Stimulated activated naive CD4-positive, alpha-beta T cell treated with Interleukin-2 at 50 U/mL for 16 hours (primary cell): Measurements from ENCODE around the gene PACSIN2.
"Not testable (repeated sequence)": the region's sequence is repeated elsewhere in the genome, so short reads cannot be mapped to it uniquely, and the experiment has no call there.

Experiments used
- DNase-seq: peaks from one replicate; lab custom pipeline; 2025; lab: John Stamatoyannopoulos, UW

The PACSIN2 gene

GRCh38 chr22:43011079-43011478, 3.9 kb downstream of the PACSIN2 start:
- DNase-seq, result no peak

GRCh38 chr22:43009444-43009843, 5.5 kb downstream of the PACSIN2 start:
- DNase-seq, result no peak

GRCh38 chr22:43008921-43009320, 6.0 kb downstream of the PACSIN2 start:
- DNase-seq, result no peak

DNA sequence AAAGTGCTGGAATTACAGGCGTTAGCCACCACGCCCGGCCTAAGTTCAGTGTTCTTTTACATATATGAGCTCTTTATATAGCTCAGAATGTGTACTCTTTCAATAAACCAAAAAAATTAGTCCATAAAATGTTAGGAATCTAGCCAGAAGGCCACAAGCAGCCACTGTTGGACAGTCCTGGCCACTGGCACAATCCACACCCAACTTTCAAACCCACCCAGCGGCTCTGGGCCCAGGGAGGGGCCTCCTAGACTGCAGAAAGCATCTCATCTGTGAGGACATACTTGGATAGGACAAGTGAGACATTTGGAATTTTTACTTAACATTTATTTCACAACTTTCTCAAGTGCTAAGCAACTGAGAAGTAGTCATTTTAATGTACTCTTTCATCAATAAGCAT, 6.4 kb downstream of the PACSIN2 start:
- DNase-seq, result no peak

- DNase-seq, result no peak
Observed at GRCh38 chr22:43007519-43008102, 7.3 kb downstream of the PACSIN2 start.

GRCh38 chr22:43006753-43007152, 8.2 kb downstream of the PACSIN2 start:
- DNase-seq, result no peak

DNA sequence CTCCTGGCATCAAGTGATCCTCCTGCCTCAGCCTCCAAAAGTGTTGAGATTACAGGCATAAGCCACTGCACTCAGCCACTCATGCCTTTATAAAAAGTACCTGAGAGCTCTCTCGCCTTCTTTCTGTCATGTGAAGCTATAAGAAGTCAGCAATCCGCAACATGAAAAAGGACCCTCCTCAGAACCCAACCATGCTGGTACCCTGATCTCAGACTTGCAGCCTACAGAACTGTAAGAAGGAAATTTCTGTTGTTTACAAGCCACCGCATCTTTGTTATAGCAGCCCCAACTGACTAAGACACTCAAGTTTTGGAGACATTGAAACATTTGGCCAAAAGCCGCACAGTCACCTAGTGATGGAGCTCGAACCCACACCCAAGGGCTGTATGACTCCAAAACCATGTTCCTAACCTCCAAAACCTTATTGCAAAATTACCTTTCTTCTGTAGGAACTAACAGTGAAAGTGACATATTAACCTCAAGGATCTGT, 8.9 kb downstream of the PACSIN2 start:
- no peak for DNase-seq

- DNase-seq, result no peak
Observed at GRCh38 chr22:43005106-43005505, 9.8 kb downstream of the PACSIN2 start.

GRCh38 chr22:43004362-43005035, 10.4 kb downstream of the PACSIN2 start:
- DNase-seq, result no peak

DNA sequence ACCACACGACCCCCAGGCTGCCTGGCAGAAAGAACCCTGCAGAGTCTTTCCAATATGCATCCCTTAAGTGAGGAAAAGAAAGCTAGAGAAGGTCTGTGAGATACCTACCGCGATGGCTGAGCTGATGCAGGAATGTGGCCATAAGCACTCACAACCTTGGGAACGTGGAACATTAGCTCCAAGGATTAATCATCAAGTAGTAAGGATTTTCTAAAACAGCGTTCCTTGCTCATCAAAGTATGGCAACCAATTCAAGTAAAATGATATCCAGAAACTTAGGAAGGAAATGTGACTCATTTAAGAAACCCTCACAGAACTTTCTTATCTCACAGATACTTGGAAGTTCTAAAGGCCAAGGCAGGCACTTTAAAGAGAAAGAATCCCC, 12.8 kb downstream of the PACSIN2 start:
- DNase-seq, result no peak

DNA sequence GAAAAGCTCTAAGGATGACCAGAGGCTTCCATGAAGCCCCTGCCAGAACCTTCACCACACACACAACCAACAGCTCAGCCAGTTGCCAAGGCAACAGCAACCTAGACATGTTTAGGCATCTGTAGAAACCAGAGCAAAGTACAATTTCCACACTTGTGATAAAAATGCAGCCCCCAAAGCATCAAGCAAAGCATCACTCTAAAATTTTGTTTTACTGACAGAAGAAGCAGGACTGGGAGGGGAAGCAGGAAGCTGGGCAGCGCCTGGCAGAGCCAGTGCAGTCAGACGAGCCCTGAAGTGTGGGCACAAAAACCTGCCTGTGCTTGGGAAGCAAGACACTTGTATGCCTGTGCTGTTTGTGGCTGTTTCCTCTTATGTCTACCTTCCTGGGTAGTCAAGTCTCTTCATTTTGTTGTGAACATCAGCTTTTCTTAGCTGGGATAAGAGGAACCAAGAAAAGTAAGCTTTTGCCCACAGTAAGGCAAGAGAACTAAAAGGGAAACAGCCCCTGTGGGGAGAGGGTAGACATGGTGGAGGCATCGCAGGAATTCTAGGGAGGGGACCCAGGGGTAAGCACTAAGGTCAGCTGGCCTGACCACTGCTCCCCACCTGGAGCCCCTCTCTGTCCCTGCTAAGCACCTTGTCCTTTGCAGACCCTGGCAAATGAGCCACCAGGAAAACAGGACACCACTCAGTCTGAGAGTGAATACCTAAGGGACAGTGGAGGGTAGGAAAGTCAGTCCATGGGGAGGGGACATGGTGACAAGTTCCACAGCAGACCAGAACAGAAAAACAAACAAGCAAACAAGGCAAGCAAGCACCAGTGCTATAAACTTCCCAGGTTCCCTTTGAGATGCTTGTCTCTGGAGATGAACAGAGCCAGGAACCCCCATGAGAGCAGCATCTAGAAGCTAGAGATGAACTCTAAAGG, 13.4 kb downstream of the PACSIN2 start:
- DNase-seq, result no peak

GRCh38 chr22:43000441-43001175, 14.3 kb downstream of the PACSIN2 start:
- DNase-seq, result peak; percentile 50

DNA sequence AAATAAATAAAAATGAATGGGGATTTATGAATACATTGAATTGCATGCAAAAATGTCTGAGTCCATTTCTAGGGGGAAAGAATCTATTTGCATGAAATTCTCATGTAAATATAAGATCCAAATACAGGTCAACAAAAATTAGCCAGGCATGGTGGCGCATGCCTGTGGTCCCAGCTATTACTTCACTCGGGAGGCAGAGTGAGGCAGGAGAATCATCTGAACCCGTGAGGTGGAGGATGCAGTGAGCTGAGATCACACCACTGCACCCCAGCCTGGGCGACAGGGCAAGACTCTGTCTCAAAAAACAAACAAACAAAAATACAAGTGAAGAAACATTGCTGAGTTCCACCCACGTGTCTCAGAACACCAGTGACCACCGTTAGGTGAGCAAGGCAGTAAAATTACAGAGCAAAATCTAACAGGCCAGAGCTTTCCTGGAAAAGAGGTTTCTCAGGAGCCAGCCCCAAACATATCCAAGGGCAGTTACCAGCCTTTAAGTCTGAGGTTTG, 17.3 kb downstream of the PACSIN2 start:
- no peak for DNase-seq

DNA sequence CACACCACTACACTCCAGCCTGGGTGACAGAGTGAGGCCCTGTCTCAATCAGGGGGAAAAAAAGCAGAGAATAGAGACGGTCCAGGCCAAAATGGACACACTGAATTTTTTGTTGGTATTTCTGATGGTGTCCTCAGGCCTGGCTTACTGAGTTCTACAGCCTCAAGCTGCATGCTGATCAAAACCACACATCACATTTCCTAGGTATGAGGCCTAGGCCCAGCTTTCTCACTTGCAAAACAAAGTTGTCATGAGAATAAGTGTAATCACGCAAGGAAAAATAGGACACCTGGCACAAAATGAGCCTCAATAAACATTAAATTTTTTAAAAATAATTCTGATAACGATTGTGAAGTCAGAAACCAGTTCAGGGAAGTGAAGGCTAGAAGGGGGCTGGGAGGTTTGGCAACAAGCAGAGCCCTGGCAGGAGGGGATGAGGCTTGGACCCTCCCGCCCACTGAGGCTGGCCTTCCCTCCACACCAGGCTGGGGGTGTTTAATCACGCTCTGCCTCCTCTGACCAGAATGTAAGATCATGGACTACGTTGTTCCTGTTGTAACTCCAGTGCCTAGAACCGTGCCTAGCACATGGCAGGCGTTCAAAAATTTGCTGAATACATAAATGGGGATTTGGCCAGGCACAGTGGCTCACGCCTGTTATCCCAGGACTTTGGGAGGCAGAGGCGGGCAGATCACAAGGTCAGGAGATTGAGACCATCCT, 18.1 kb downstream of the PACSIN2 start:
- DNase-seq, result no peak

DNA sequence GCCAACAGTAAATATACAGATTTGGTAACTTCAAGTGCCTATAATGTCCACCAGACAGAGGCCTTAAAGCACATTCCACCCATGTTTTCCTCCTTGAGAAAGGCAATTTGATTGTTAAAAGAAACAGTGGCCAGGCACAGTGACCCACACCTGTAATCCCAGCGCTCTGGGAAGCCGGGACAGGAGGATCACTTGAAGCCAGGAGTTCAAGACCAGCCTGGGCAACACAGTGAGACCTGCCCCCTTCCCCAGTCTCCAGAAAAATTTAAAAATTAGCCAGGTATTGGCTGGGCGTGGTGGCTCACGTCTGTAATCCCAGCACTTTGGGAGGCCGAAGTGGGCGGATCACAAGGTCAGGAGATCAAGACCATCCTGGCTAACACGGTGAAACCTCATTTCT, 19.3 kb downstream of the PACSIN2 start:
- DNase-seq, result not testable (repeated sequence)

GRCh38 chr22:42994917-42995562, 19.9 kb downstream of the PACSIN2 start:
- no peak for DNase-seq

DNA sequence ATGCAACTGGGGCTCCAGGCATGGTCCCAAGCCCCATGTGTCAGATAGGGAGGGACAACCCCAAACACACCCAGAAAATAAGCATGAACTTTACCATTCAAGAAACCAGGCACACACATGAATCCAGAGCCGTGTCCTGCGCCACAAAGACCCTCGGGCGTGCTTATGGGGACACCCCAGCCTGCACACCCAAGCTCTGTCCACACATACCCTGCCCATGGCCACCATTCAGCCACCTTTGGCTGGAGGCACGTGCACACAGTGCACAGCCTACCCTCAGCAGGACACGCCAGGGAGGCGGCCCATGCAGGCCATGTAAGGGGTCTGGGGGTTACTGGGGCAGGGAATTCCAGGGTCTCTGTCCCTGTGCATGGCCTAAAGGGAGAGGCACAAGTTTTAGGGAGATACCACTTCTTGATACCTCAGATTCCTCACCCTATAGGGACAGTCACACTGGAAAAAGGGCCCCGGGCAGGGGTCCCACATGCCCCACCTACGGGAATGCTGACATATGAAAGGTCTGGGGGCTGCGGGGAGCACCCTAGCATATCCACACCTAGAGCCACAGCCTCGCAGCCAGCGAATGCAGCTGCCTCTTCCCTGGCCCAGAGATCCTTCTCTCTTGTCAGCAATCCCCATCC, 20.6 kb downstream of the PACSIN2 start:
- DNase-seq, result no peak

DNA sequence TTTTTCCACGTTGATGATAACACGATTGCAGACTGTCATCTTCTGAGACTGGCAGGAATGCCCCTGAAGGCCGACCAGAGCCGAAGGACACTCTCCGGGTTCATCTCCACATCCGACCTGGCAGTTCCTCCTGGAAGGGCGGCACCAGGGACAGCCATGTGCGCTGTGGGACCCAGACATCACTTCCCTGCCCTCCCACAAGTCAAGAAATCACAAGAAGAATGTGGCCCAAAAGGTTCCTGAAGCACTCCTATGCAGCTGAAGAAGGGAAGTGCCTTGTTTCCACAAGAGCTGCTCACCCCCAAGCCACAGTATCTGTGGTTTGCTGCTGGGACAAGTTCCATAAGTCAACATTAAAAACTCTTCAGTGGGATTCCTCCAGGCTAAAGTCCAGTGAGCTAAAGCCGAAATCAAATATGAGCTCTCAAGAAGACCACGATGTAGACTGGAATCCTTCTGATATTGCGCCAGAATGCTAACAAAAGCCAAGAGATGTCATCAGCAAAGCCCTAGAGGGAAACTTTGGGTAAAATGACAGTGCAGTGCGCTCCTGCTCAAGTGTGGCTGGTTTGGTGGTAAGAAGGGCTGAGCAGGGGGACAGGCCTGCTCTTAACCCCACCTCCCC, 21.2 kb downstream of the PACSIN2 start:
- no peak for DNase-seq

- no peak for DNase-seq
Observed at GRCh38 chr22:42992886-42993479, 22.0 kb downstream of the PACSIN2 start.
